DMS53 treated with DMSO at 0.1 percent for 48 hours (cell line): ENCODE measurements around the gene INPP5A.
"Not testable (repeated sequence)": the region's sequence is repeated elsewhere in the genome, so short reads cannot be mapped to it uniquely, and the experiment has no call there.

Experiments used
- DNase-seq: peaks from one replicate; lab custom pipeline; 2025; ENCODE audit not compliant: unreplicated experiment; lab: John Stamatoyannopoulos, UW

The INPP5A gene

DNA sequence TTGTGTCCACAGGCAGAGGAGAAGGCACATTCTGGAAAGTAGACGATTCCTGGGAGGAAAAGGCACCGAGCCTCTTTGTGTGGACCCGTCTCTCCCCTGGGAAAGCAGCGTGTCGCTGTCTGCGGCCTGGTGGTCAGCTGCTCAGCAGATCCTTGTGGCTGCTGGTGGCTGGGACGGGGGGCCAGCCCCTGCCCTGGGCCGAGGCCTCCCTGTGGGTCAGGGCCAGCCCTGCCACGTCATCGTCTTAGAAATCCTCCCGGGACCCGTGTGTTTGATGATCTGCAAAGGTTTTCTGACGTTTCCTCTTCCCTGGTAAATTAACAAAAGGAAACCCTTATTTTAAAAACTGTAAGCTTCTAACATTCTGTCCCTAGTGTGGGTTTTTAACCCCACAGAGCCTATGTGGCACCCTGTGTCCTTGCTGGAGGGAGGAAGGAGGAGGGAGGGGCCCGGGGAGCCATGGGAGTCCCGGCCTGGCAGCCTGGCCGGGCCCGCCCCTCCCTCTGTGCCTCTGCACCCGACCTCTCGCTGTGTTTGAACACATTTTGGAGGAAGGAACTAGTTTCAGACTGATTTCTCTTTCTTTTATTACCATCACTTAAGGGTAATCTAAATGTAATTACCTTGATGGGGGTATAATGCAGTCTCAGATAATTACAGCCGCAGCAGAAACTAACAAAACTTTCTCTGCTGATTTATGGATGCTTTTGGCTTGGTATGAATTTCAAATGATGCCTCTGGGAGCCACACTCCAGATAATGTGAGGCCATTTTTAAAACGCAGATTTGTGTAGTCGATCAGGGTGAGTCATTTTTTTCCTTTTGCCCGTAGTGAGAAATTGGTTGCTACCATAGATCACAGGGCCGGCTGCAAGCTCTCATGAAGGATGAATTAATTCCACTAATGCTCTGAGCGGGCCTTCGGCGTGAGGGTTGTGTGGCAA lies 162.8 kb downstream of the INPP5A start:
- no peak for DNase-seq

DNA sequence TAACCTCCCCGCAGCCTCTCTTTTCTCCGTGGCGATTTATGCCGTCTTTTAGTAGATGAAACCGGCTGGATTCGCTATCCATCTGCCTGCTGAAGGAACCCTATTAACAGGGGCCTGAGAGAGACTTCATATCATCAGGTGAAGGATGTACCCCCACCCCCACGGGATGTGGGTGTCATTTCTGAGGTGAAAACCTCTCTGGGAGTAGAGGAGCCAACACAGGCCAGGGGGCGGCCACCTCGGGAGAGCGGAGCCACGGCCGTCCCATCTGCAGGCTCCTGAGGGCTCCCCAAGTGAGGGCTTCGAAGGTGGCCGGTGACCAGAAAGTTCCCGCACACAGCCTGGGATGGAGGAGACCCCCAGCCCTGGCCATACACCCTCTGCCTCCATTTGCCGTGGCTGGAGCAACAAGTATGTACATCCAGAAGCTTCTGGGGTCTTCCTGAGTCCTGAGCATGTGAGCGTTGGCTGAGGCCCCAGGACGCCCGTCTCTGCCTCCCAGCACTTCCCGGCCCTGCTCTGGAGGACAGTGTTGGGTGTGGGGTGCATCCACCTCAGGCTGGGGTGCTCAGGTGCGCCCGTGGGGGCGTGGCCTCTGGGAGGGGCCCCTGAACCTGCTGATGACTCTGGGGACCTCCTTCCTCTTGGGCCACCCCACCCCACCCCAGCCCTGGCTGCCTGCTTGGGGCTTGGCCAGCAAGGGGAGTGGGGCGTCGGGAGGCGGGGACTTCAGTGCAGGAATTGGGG lies 163.7 kb downstream of the INPP5A start:
- DNase-seq = no peak

GRCh38 chr10:132701846-132702190 lies 164.2 kb downstream of the INPP5A start:
- no peak for DNase-seq

GRCh38 chr10:132702601-132703418 lies 165.2 kb downstream of the INPP5A start:
- DNase-seq = no peak

GRCh38 chr10:132703419-132704007 lies 165.9 kb downstream of the INPP5A start:
- no peak for DNase-seq

DNA sequence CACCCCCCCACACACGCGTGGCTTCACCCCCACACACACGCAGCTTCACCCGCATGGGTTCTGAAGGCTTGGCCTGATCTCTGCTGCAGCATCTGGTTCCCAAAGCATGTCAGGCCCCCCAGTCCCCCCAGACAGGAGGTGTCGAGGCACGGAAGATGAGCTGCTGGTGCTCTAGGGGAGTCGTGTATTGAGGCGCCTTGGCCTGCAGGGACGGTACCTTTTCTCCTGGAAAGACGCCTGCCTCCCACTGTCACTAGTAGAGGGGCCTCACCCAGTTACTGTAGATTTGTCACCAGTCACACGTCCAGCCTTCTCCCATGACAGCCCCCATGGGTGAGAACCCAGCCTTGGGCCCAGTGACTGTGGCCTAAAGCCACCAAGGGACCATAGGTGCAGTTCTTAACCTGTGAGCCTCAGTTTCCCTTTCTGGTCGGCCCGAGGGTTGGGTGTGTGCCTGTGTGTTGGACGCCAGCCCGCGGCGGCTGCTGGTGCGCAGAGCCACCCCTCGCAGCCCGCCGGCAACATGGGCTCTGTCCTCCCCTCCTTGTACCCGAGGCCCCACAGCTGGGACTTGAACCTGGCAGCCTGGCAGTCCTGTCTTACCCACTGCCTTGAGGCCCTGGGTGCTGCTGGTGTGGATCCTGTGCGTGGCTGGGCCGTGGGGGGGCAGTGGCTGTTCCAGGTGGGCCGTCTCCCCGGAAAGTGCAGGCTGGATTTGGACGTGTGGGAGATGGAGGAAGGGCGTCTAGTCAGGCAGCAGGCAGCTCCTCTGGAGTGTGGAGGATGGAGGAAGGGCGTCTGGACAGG lies 166.6 kb downstream of the INPP5A start:
- no peak for DNase-seq

DNA sequence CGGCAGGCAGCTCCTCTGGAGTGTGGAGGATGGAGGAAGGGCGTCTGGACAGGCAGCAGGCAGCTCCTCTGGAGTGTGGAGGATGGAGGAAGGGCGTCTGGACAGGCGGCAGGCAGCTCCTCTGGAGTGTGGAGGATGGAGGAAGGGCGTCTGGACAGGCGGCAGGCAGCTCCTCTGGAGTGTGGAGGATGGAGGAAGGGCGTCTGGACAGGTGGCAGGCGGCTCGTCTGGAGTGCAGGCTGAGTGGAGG lies 167.2 kb downstream of the INPP5A start:
- DNase-seq = not testable (repeated sequence)

DNA sequence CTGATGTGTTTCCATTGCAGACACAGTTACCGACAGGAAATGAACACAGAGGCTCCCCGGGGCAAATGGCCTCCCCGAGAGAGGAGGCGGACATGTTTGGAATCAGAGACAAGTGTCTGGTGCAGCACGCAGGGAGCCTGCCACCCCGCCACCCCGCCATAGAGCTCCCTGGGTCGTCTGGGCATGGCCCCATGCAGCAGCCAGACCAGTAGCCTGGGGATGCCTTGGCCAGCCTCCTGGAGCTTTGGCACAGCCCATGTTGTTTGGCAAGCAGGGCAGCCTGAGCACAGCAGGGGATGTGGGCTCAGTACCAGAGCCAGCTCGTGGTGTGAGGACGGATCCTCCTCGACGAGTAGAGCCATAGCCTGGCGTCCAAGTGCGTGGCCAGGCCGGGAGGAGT lies 167.6 kb downstream of the INPP5A start:
- DNase-seq = no peak

DNA sequence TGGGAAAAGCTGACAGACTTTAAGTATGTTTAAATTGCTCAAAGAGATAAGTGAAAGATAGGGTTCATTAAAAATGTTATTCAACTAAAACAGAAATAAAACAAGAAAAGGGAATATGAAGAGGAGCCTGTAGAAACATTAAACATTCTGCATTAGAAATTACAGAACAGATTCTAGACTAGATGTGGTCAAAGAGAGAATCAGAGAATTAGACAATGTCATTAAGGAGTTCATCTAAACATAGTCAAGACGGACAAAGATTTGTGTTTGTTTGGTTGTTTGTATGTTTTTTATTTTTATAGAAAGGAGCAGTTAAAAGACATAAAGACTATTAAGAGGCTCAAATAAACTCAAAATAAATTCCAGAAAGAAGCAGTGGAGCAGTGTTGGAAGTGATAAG lies 168.4 kb downstream of the INPP5A start:
- no peak for DNase-seq

DNA sequence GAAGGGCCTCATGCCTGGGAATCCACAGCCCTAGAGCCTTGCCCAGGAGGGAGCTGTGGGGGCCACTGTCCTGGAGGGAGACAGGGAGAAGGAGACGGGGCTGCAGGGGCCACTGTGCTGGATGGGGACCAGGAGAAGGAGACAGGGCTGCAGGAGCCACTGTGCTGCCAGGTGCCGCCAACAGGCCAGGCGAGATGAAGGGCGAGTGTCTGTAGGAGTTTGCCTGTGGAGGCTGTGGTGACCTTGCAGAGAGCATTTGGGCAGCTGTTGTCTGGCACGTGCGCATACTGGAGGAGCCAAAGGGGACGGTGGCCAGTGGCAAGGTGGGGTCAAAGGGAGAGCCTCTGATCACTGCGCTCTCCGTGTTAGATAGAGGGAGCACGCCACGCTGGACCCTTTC lies 169.1 kb downstream of the INPP5A start:
- no peak for DNase-seq

DNA sequence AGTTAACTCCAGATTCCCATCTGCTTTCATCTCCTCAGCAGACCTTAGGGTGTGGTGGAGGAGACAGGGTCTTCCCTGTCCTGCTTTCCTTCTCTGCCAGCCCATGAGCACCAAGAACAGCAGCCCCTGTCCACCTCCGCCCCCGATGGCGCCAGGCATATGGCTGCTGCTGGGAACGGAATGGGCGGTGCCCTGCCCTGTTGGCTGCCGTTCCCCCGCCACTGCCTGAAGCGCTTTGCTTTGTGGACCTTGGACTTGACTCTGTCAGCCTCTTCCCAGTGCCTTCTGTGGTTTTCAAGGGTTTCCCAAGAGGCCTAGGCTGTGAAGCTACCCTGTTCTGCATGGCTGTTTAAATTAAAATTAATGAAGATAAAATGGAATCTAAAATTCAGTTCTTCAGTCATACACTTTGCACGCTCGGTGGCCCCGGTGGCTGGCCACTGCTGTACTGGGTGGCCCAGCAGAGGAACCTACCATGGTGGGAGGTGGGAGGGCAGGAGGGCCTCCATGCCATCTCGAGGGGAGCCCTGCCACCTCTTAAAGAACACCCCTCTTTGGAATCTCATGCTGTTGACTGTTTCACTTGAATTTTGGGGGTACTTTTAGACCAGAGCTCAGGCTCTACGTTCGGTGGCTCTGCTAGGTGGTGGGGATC lies 169.7 kb downstream of the INPP5A start:
- DNase-seq = no peak

DNA sequence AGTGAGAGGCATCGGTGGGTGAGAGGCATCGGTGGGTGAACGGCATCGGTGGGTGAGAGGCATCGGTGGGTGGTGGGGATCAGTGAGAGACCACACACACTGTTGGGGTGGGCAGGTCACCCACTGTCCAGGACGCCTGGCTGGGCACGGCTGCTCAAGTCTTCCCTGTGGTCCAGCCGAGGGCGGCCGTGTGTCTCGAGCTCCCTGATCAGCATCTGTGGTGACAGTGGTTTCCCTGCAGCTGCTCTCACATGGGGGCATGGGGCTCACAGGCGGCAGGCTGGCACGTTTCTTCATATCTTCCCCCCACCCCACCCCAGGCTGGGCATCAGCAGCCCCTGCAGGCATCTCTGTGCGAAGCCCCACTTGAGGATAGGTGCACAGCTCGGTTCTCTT lies 170.2 kb downstream of the INPP5A start:
- no peak for DNase-seq

DNA sequence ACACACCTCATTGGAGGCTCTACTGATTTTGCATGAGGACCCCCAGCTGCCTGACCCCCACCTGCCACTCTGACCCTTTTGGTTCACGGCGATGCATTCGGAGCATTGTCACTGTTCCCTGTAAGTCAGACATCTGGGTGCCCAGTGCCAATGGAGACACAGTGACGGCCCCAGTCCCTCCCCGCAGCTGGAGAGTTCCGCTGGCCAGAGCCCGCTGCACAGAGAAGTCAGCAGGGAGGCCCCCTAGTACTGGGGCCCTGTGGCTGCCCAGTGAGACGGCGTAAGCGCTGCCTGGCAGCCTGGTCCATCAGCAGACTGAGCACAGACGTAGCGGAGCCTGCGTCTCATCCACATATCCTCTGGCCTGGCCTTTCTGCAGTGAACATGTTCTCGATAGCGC lies 170.9 kb downstream of the INPP5A start:
- DNase-seq = no peak

- DNase-seq = no peak
These were observed 171.3 kb downstream of the INPP5A start for GRCh38 chr10:132708936-132709335.

DNA sequence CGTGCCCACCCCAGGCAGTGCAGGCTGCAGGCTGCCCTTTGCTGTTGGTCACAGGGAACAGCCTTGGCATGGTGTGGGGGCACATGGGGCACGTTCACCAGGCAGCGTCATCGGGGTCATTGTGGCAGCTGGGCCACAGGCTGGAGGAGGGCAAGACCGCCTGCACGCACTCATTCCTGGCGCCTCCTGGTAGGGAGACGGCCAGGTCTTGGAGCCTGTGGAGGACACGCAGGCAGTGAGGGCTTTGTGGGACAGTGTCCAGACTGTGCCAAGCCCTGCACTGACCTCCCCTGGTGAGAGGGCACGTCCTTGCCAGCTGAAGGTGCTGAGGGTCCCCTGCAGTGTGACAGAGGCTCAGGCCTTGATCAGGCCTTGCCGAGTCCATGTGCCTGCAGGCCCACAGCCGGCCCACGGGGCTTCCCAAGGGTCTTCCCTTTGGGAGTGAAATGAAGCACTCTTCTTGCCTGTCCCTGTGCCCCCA lies 171.9 kb downstream of the INPP5A start:
- no peak for DNase-seq

GRCh38 chr10:132710036-132710686 lies 172.6 kb downstream of the INPP5A start:
- no peak for DNase-seq

GRCh38 chr10:132710746-132711612 lies 173.4 kb downstream of the INPP5A start:
- DNase-seq = no peak

DNA sequence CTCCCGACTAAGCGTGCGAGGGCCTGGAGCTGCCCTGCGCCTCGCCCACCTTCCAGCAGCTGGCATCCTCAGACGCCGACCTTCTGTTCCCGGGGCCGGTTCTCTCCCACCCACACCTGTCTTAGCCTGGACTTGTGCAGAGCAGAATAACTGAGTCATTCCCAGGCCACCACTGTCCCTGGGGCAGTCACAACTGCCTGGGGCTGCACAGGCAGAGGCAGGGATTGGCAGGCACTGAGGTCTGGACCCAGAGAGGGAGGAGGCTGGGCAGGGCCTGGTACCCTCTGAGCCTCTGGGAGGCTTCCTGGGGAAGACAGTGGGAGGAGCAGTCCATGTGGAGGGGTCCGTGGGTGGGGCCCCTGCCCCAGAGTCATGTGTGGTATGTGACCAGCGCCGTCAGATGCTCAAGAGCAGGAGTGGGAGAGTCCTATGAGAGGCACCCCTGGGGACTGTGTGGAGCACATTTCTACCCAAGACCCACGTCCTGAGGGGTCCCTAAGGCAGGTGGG lies 174.1 kb downstream of the INPP5A start:
- DNase-seq = no peak
